ENCODE results near the gene NOL4L.

- TF ChIP-seq CTCF (conservative IDR thresholded peaks at IDR 0.05): no peak
- TF ChIP-seq EZH2 (IDR thresholded peaks at IDR 0.05; ENCODE audit: low read depth): no peak
These were observed 35.3 kb downstream of the NOL4L start for GRCh38 chr20:32549842-32550241.
